ENCODE measurements around the gene IKZF1. TPM values are rescaled to one million over a fixed set of nuclear protein-coding genes. Genes with fewer than 3 reads are reported as not detected.
A peak's percentile ranks its signal among the peaks of the same experiment; 100 is the strongest.

IKZF1 gene
- total and polyA plus RNA-seq, 2 donors, result 99.0 to 124 TPM

- no peak for DNase-seq (ENCODE audit: low read depth in 6 of 9, low spot score in 9 of 9)
- peaks cover 0 to 2% of the 10 kb centered on the region in 2 donors for H3K4me1 ChIP-seq (ENCODE audit: control insufficient read depth in 2 of 2, insufficient read depth in 2 of 2, low read length in 2 of 2)
- H3K36me3 ChIP-seq (ENCODE audit: control insufficient read depth in 2 of 2, insufficient read depth in 2 of 2, low read length in 1 of 2), result peaks cover 71 to 96% of the 10 kb centered on the region in 2 donors
- H3K27ac ChIP-seq (ENCODE audit: low read depth in 1 of 2, low read length in 1 of 2), result no peak overlapping the region
- 88% methylated on average over 1 of the region's 1 CpG for WGBS
- no peaks in the 10 kb centered on the region for H3K9me3 ChIP-seq (ENCODE audit: control insufficient read depth in 2 of 2, insufficient read depth in 1 of 2, low read length in 1 of 2)
- no peak overlapping the region for H3K4me3 ChIP-seq (ENCODE audit: low read length in 2 of 2)
- H3K27me3 ChIP-seq (ENCODE audit: control insufficient read depth in 2 of 2, insufficient read depth in 1 of 2, low read length in 1 of 2), result no peaks in the 10 kb centered on the region
Measured at GRCh38 chr7:50379539-50379938, 75.0 kb downstream of the IKZF1 start.

- peaks cover 67 to 99% of the 10 kb centered on the region in 2 donors for H3K36me3 ChIP-seq (ENCODE audit: control insufficient read depth in 2 of 2, insufficient read depth in 2 of 2, low read length in 1 of 2)
- no peak overlapping the region for H3K4me3 ChIP-seq (ENCODE audit: low read length in 2 of 2)
- H3K27me3 ChIP-seq (ENCODE audit: control insufficient read depth in 2 of 2, insufficient read depth in 1 of 2, low read length in 1 of 2), result no peaks in the 10 kb centered on the region
- peaks cover 0 to 2% of the 10 kb centered on the region in 2 donors for H3K4me1 ChIP-seq (ENCODE audit: control insufficient read depth in 2 of 2, insufficient read depth in 2 of 2, low read length in 2 of 2)
- no peak for DNase-seq (ENCODE audit: low read depth in 6 of 9, low spot score in 9 of 9)
- H3K9me3 ChIP-seq (ENCODE audit: control insufficient read depth in 2 of 2, insufficient read depth in 1 of 2, low read length in 1 of 2), result no peaks in the 10 kb centered on the region
- WGBS, result 98% methylated on average over 21 of the region's 21 CpGs
- no peak overlapping the region for H3K27ac ChIP-seq (ENCODE audit: low read depth in 1 of 2, low read length in 1 of 2)
Measured at GRCh38 chr7:50382455-50382854, 77.9 kb downstream of the IKZF1 start.

- peaks cover 72 to 97% of the 10 kb centered on the region in 2 donors for H3K36me3 ChIP-seq (ENCODE audit: control insufficient read depth in 2 of 2, insufficient read depth in 2 of 2, low read length in 1 of 2)
- no peaks in the 10 kb centered on the region for H3K27me3 ChIP-seq (ENCODE audit: control insufficient read depth in 2 of 2, insufficient read depth in 1 of 2, low read length in 1 of 2)
- DNase-seq (ENCODE audit: low read depth in 6 of 9, low spot score in 9 of 9), result no peak
- no peak overlapping the region for H3K4me3 ChIP-seq (ENCODE audit: low read length in 2 of 2)
- no peaks in the 10 kb centered on the region for H3K9me3 ChIP-seq (ENCODE audit: control insufficient read depth in 2 of 2, insufficient read depth in 1 of 2, low read length in 1 of 2)
- peaks cover 0 to 10% of the 10 kb centered on the region in 2 donors for H3K4me1 ChIP-seq (ENCODE audit: control insufficient read depth in 2 of 2, insufficient read depth in 2 of 2, low read length in 2 of 2)
- 96% methylated on average over 11 of the region's 11 CpGs for WGBS
- H3K27ac ChIP-seq (ENCODE audit: low read depth in 1 of 2, low read length in 1 of 2), result no peak overlapping the region
Measured at GRCh38 chr7:50387351-50387750, 82.8 kb downstream of the IKZF1 start.

- DNase-seq (ENCODE audit: low read depth in 6 of 9, low spot score in 9 of 9), result no peak
- no peaks in the 10 kb centered on the region for H3K27me3 ChIP-seq (ENCODE audit: control insufficient read depth in 2 of 2, insufficient read depth in 1 of 2, low read length in 1 of 2)
- H3K4me3 ChIP-seq (ENCODE audit: low read length in 2 of 2), result no peak overlapping the region
- H3K4me1 ChIP-seq (ENCODE audit: control insufficient read depth in 2 of 2, insufficient read depth in 2 of 2, low read length in 2 of 2), result peaks cover 2 to 28% of the 10 kb centered on the region in 2 donors
- H3K27ac ChIP-seq (ENCODE audit: low read depth in 1 of 2, low read length in 1 of 2), result no peak overlapping the region
- peaks cover 69 to 96% of the 10 kb centered on the region in 2 donors for H3K36me3 ChIP-seq (ENCODE audit: control insufficient read depth in 2 of 2, insufficient read depth in 2 of 2, low read length in 1 of 2)
- 95% methylated on average over 3 of the region's 3 CpGs for WGBS
- H3K9me3 ChIP-seq (ENCODE audit: control insufficient read depth in 2 of 2, insufficient read depth in 1 of 2, low read length in 1 of 2), result no peaks in the 10 kb centered on the region
Measured at GRCh38 chr7:50389961-50390360, 85.4 kb downstream of the IKZF1 start.

- peaks cover 2 to 28% of the 10 kb centered on the region in 2 donors for H3K4me1 ChIP-seq (ENCODE audit: control insufficient read depth in 2 of 2, insufficient read depth in 2 of 2, low read length in 2 of 2)
- no peak overlapping the region for H3K27ac ChIP-seq (ENCODE audit: low read depth in 1 of 2, low read length in 1 of 2)
- no peaks in the 10 kb centered on the region for H3K27me3 ChIP-seq (ENCODE audit: control insufficient read depth in 2 of 2, insufficient read depth in 1 of 2, low read length in 1 of 2)
- H3K4me3 ChIP-seq (ENCODE audit: low read length in 2 of 2), result no peak overlapping the region
- WGBS, result 99% methylated on average over 3 of the region's 3 CpGs
- DNase-seq (ENCODE audit: low read depth in 6 of 9, low spot score in 9 of 9), result no peak
- H3K36me3 ChIP-seq (ENCODE audit: control insufficient read depth in 2 of 2, insufficient read depth in 2 of 2, low read length in 1 of 2), result peaks cover 64 to 86% of the 10 kb centered on the region in 2 donors
- no peaks in the 10 kb centered on the region for H3K9me3 ChIP-seq (ENCODE audit: control insufficient read depth in 2 of 2, insufficient read depth in 1 of 2, low read length in 1 of 2)
Measured at GRCh38 chr7:50391386-50391785, 86.9 kb downstream of the IKZF1 start.

- H3K27ac ChIP-seq (ENCODE audit: low read depth in 1 of 2, low read length in 1 of 2), result peak overlapping the region; percentile 46 to 75
- no peak overlapping the region for H3K4me3 ChIP-seq (ENCODE audit: low read length in 2 of 2)
- no peak for DNase-seq (ENCODE audit: low read depth in 6 of 9, low spot score in 9 of 9)
- 56% methylated on average over 1 of the region's 1 CpG for WGBS
- peaks cover 2 to 32% of the 10 kb centered on the region in 2 donors for H3K4me1 ChIP-seq (ENCODE audit: control insufficient read depth in 2 of 2, insufficient read depth in 2 of 2, low read length in 2 of 2)
- H3K9me3 ChIP-seq (ENCODE audit: control insufficient read depth in 2 of 2, insufficient read depth in 1 of 2, low read length in 1 of 2), result no peaks in the 10 kb centered on the region
- peaks cover 59 to 84% of the 10 kb centered on the region in 2 donors for H3K36me3 ChIP-seq (ENCODE audit: control insufficient read depth in 2 of 2, insufficient read depth in 2 of 2, low read length in 1 of 2)
- no peaks in the 10 kb centered on the region for H3K27me3 ChIP-seq (ENCODE audit: control insufficient read depth in 2 of 2, insufficient read depth in 1 of 2, low read length in 1 of 2)
Measured at GRCh38 chr7:50393076-50393475, 88.6 kb downstream of the IKZF1 start.

GRCh38 chr7:50393547-50394252 is 89.2 kb downstream of the IKZF1 start:
- peak in 1 of 9 donors; percentile 47 for DNase-seq (ENCODE audit: low read depth in 6 of 9, low spot score in 9 of 9)
- peak overlapping the region; percentile 46 to 75 for H3K27ac ChIP-seq (ENCODE audit: low read depth in 1 of 2, low read length in 1 of 2)
- no peak overlapping the region for H3K4me3 ChIP-seq (ENCODE audit: low read length in 2 of 2)
- no peaks in the 10 kb centered on the region for H3K27me3 ChIP-seq (ENCODE audit: control insufficient read depth in 2 of 2, insufficient read depth in 1 of 2, low read length in 1 of 2)
- no peaks in the 10 kb centered on the region for H3K9me3 ChIP-seq (ENCODE audit: control insufficient read depth in 2 of 2, insufficient read depth in 1 of 2, low read length in 1 of 2)
- WGBS, result 80% methylated on average over 9 of the region's 9 CpGs
- peaks cover 2 to 32% of the 10 kb centered on the region in 2 donors for H3K4me1 ChIP-seq (ENCODE audit: control insufficient read depth in 2 of 2, insufficient read depth in 2 of 2, low read length in 2 of 2)
- peaks cover 65 to 84% of the 10 kb centered on the region in 2 donors for H3K36me3 ChIP-seq (ENCODE audit: control insufficient read depth in 2 of 2, insufficient read depth in 2 of 2, low read length in 1 of 2)

GRCh38 chr7:50394315-50394714 is 89.8 kb downstream of the IKZF1 start:
- peaks cover 2 to 32% of the 10 kb centered on the region in 2 donors for H3K4me1 ChIP-seq (ENCODE audit: control insufficient read depth in 2 of 2, insufficient read depth in 2 of 2, low read length in 2 of 2)
- no peaks in the 10 kb centered on the region for H3K27me3 ChIP-seq (ENCODE audit: control insufficient read depth in 2 of 2, insufficient read depth in 1 of 2, low read length in 1 of 2)
- no peaks in the 10 kb centered on the region for H3K9me3 ChIP-seq (ENCODE audit: control insufficient read depth in 2 of 2, insufficient read depth in 1 of 2, low read length in 1 of 2)
- H3K4me3 ChIP-seq (ENCODE audit: low read length in 2 of 2), result no peak overlapping the region
- no peak for DNase-seq (ENCODE audit: low read depth in 6 of 9, low spot score in 9 of 9)
- peaks cover 63 to 83% of the 10 kb centered on the region in 2 donors for H3K36me3 ChIP-seq (ENCODE audit: control insufficient read depth in 2 of 2, insufficient read depth in 2 of 2, low read length in 1 of 2)
- H3K27ac ChIP-seq (ENCODE audit: low read depth in 1 of 2, low read length in 1 of 2), result no peak overlapping the region
- WGBS, result 98% methylated on average over 1 of the region's 1 CpG

GRCh38 chr7:50396856-50397255 is 92.3 kb downstream of the IKZF1 start:
- DNase-seq (ENCODE audit: low read depth in 6 of 9, low spot score in 9 of 9), result no peak
- Histone ChIP-seq H3K4me1 (ENCODE audit: control insufficient read depth in 2 of 2, insufficient read depth in 2 of 2, low read length in 2 of 2) (peaks cover 2 to 26% of the 10 kb centered on the region in 2 donors), H3K27ac (ENCODE audit: low read depth in 1 of 2, low read length in 1 of 2) (no peak overlapping the region), H3K4me3 (ENCODE audit: low read length in 2 of 2) (no peak overlapping the region), H3K36me3 (ENCODE audit: control insufficient read depth in 2 of 2, insufficient read depth in 2 of 2, low read length in 1 of 2) (peaks cover 69 to 83% of the 10 kb centered on the region in 2 donors), H3K27me3 (ENCODE audit: control insufficient read depth in 2 of 2, insufficient read depth in 1 of 2, low read length in 1 of 2) (peaks cover 0 to 3% of the 10 kb centered on the region in 2 donors), H3K9me3 (ENCODE audit: control insufficient read depth in 2 of 2, insufficient read depth in 1 of 2, low read length in 1 of 2) (no peaks in the 10 kb centered on the region)
- WGBS, result 83% methylated on average over 2 of the region's 2 CpGs

Measured in thymus (tissue), 11 donors.